Uterus (tissue), 4 donors: ENCODE data around the gene CUBN. TPM values are rescaled to one million over a fixed set of nuclear protein-coding genes. Genes with fewer than 3 reads are reported as not detected.

Source experiments
- DNase-seq, 2 donors: peaks; one replicate each; pipeline ENCODE4 v3.0.0-alpha.2; 2019 to 2020
- H3K27ac ChIP-seq, 2 donors: fragments of 200-600 bp; sonication (generic); 1 replicate in 1 of 2; 2 replicates in 1 of 2; pipeline ENCODE4 v1.5.1; 2016 to 2018
- H3K27me3 ChIP-seq, 2 donors: fragments of 200-600 bp; sonication (generic); one replicate each; pipeline ENCODE4 v1.5.1; 2018 to 2019; ENCODE audit warnings: control low read depth in 1 of 2
- H3K36me3 ChIP-seq, 2 donors: fragments of 200-600 bp; sonication (generic); one replicate each; pipeline ENCODE4 v1.5.1; 2019; ENCODE audit warnings: control low read depth in 1 of 2
- H3K4me1 ChIP-seq, 2 donors: fragments of 200-600 bp; sonication (generic); one replicate each; pipeline ENCODE4 v1.5.1; 2018 to 2019; ENCODE audit warnings: control low read depth in 1 of 2
- H3K4me3 ChIP-seq, 2 donors: fragments of 200-600 bp; sonication (generic); 1 replicate in 1 of 2; 2 replicates in 1 of 2; pipeline ENCODE4 v1.5.1; 2018 to 2019; ENCODE audit warnings: mild to moderate bottlenecking in 1 of 2
- H3K9me3 ChIP-seq, 2 donors: fragments of 200-600 bp; sonication (generic); one replicate each; pipeline ENCODE4 v1.5.1; 2019; ENCODE audit warnings: control low read depth in 1 of 2
- POLR2A ChIP-seq, 2 donors: fragments of 450-650 bp; IDR thresholded peaks; one replicate each; pipeline ENCODE4 v1.6.1; 2016; ENCODE audit warnings: antibody characterized with exemption in 2 of 2, mild to moderate bottlenecking in 1 of 2, moderate library complexity in 1 of 2
- intact Hi-C: fragments of 100-400 bp; cut with DNase I; formaldehyde crosslinking; loops from one replicate; pipeline ENCODE4 v1.15.1; 2023; ENCODE audit warnings: low total_unique reads
- total RNA-seq, 4 donors: library from RNA; depleted of rRNA in 3 of 4; stranded (reverse); fragments of >200 nt in 3 of 4; gene quantifications; one replicate each; pipeline versions ENCODE4 v1.1.0 to v1.2.4, GENCODE V29; 2014 to 2023
- TF ChIP-seq, protein P1 (sequence below), 4 experiments: fragments of 200-600 bp in 2 of 4; fragments of 450-650 bp in 2 of 4; sonication (generic) in 2 of 4; IDR thresholded peaks; one replicate each; pipeline ENCODE4 v1.5.1; 2016 to 2019; ENCODE audit warnings: antibody characterized with exemption in 4 of 4, mild to moderate bottlenecking in 2 of 4, moderate library complexity in 1 of 4
- donor health status: DM: yes; HTN: yes; CAD: no.

CUBN gene
- total RNA-seq, 4 donors from 2014 or later = 3.5 to 9.5 (median 5.1) TPM

DNA sequence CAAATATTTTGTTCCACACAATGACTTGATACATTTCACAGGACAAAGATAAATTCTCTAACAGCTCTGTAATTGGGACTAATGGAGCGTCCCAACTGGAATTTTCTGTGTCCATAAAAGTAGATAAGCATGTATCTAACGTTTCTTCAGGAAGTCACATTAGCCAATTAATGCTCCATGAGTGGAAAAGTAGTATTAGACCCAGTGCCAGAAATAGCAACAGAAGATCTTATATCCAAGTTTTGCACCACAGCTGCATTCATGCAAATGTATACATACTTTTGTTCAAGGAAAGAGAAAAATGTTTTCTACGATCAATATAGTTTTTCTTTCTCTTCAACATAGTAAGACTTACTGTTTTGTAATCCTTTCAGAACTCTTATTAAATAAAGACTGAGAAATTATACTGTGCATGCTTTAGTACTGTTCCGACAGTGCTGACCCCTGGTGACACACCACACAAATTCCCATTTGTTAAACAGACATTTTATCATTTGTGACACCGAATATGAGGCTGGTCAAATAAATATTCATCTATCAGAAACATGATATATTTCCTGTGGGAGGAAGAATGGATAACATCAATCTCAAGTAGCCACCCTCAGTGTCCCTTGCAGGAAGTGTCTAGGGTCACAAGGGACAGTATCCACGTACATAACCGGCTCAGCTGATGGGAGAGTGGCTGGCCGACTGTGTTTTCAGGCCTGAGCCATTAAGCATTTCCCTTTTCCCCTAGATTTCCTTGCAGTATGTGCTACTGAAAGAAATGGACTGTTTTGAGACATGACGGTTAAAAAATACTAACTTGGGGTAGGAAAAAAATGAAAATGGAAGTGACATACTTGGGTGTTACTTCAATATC lies 210.3 kb downstream of the CUBN start:
- TF ChIP-seq, protein P1, sequence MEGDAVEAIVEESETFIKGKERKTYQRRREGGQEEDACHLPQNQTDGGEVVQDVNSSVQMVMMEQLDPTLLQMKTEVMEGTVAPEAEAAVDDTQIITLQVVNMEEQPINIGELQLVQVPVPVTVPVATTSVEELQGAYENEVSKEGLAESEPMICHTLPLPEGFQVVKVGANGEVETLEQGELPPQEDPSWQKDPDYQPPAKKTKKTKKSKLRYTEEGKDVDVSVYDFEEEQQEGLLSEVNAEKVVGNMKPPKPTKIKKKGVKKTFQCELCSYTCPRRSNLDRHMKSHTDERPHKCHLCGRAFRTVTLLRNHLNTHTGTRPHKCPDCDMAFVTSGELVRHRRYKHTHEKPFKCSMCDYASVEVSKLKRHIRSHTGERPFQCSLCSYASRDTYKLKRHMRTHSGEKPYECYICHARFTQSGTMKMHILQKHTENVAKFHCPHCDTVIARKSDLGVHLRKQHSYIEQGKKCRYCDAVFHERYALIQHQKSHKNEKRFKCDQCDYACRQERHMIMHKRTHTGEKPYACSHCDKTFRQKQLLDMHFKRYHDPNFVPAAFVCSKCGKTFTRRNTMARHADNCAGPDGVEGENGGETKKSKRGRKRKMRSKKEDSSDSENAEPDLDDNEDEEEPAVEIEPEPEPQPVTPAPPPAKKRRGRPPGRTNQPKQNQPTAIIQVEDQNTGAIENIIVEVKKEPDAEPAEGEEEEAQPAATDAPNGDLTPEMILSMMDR (IDR thresholded peaks at IDR 0.05) = no peak
- no peak for TF ChIP-seq POLR2A (IDR thresholded peaks at IDR 0.05)
- intact Hi-C loops = no loop called here
- Histone ChIP-seq H3K27ac (no peak overlapping the region), H3K27me3 (no peaks in the 10 kb centered on the region), H3K36me3 (no peaks in the 10 kb centered on the region), H3K4me3 (no peak overlapping the region), H3K4me1 (no peaks in the 10 kb centered on the region), H3K9me3 (no peaks in the 10 kb centered on the region)
- DNase-seq = no peak

DNA sequence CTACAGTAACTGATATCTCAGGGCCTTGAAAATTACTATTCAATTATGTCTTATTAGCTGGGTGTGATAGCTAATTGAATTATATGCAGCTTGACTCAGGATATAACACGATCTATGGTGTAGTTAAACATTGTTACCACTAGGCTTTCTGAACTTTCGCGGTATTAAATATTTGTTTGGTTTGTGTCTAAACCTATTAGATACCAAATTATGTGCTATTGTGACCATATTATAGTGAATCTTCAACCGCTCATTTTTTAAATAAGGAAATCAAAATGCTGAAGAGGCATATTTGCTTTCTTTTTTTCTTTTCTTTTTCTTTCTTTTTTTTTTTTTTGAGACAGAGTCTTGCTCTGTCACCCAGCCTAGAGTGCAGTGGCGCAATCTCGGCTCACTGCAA lies 213.1 kb downstream of the CUBN start:
- TF ChIP-seq POLR2A (IDR thresholded peaks at IDR 0.05) = no peak
- TF ChIP-seq, protein P1 (IDR thresholded peaks at IDR 0.05) = no peak
- Histone ChIP-seq H3K27ac (no peak overlapping the region), H3K4me3 (no peak overlapping the region), H3K36me3 (no peaks in the 10 kb centered on the region), H3K27me3 (no peaks in the 10 kb centered on the region), H3K4me1 (no peaks in the 10 kb centered on the region), H3K9me3 (no peaks in the 10 kb centered on the region)
- no peak for DNase-seq
- intact Hi-C loops = no loop called here

DNA sequence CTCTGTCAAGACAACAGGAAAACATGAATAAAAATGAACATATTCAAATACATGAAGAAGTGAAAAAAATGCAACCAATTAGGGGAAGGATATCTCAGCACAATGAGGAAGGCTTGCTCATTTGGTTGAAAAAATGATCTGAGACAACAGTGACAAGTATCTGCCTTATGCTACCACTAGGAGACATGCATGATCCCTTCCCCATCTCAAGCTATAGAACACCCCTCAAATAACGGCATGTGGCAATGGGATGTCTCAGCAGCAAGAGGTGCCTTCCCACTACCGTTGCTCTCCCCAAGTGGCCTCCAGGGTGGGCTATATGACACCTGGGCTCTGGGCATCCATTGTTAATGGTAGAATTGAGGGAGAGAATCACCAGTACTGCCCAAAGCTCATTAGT lies 214.3 kb downstream of the CUBN start:
- no peaks in the 10 kb centered on the region for H3K27me3 ChIP-seq
- H3K9me3 ChIP-seq = no peaks in the 10 kb centered on the region
- DNase-seq = no peak
- no peaks in the 10 kb centered on the region for H3K4me1 ChIP-seq
- H3K36me3 ChIP-seq = no peaks in the 10 kb centered on the region
- no peak overlapping the region for H3K4me3 ChIP-seq
- no peak for TF ChIP-seq POLR2A (IDR thresholded peaks at IDR 0.05)
- TF ChIP-seq, protein P1 (IDR thresholded peaks at IDR 0.05) = no peak
- no peak overlapping the region for H3K27ac ChIP-seq
- intact Hi-C loops = no loop called here

DNA sequence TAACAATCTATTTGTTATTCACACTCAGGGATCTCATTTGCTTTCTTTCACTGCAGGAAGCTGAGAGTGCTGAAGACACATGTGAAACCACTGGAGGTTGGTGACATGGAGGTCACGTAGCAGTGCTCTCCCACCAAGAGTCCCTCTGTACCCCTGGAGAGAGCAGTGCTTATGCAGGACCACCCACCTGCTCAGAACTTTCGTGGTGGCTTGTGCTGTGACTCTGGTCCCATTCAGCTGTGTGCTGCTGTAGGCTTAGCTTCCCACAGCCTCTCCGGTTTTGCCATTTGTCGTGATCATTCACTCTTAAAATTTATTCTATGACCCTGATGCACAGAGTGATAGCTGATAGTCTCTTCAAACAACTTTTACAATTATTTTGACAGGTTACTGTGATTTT lies 216.3 kb downstream of the CUBN start:
- Histone ChIP-seq H3K27me3 (no peaks in the 10 kb centered on the region), H3K4me3 (no peak overlapping the region), H3K4me1 (no peaks in the 10 kb centered on the region), H3K27ac (no peak overlapping the region), H3K36me3 (no peaks in the 10 kb centered on the region), H3K9me3 (no peaks in the 10 kb centered on the region)
- no peak for DNase-seq
- TF ChIP-seq, protein P1 (IDR thresholded peaks at IDR 0.05) = no peak
- TF ChIP-seq POLR2A (IDR thresholded peaks at IDR 0.05) = no peak
- intact Hi-C loops = no loop called here

DNA sequence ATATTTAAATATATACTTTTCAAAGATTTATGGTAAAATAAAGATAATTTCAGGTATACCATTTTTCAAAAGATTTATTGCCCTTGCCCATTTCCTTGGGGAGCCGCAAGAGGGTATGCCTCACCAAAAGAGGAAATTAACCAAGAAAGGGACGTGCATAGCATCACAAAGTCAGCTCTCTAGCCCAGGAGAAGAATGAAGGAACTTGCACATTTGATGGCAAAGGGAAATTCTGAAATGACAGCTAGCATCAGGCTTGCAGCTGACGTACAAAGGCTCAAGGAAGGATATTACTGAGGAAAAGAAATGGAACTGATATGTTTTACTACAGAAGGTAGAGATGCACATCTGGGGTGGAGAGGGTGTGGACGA lies 218.8 kb downstream of the CUBN start:
- intact Hi-C loops = no loop called here
- Histone ChIP-seq H3K27ac (no peak overlapping the region), H3K27me3 (no peaks in the 10 kb centered on the region), H3K9me3 (no peaks in the 10 kb centered on the region), H3K4me3 (no peak overlapping the region), H3K4me1 (no peaks in the 10 kb centered on the region), H3K36me3 (no peaks in the 10 kb centered on the region)
- TF ChIP-seq, protein P1 (IDR thresholded peaks at IDR 0.05) = no peak
- no peak for TF ChIP-seq POLR2A (IDR thresholded peaks at IDR 0.05)
- DNase-seq = no peak
